Mucosa of descending colon (tissue), 3 donors: ENCODE data around the gene TBXA2R. TPM values are rescaled to one million over a fixed set of nuclear protein-coding genes. Genes with fewer than 3 reads are reported as not detected.
A peak's percentile ranks its signal among the peaks of the same experiment; 100 is the strongest.

Source experiments
- ATAC-seq: fragments of 200-7000 bp; cut with Tn5 transposase; one replicate; pipeline ENCODE4 v1.9.1; 2020; ENCODE audit warnings: mild to moderate bottlenecking, moderate library complexity
- DNase-seq, 3 donors: peaks; one replicate each; pipeline ENCODE4 v3.0.0-alpha.2; 2020
- H3K36me3 ChIP-seq: fragments of 200-600 bp; one replicate; pipeline ENCODE4 v1.8.0; 2021; ENCODE audit warnings: low read depth, mild to moderate bottlenecking
- H3K4me1 ChIP-seq: fragments of 200-600 bp; one replicate; pipeline ENCODE4 v1.8.0; 2021; ENCODE audit warnings: low read depth, mild to moderate bottlenecking
- H3K4me3 ChIP-seq: fragments of 200-600 bp; one replicate; pipeline ENCODE4 v1.8.0; 2021; ENCODE audit warnings: mild to moderate bottlenecking
- H3K9me3 ChIP-seq: fragments of 200-600 bp; one replicate; pipeline ENCODE4 v1.8.0; 2021; ENCODE audit warnings: mild to moderate bottlenecking
- CTCF ChIP-seq: fragments of 200-600 bp; IDR thresholded peaks from one replicate; pipeline ENCODE4 v1.8.0; 2022; ENCODE audit warnings: antibody characterized with exemption, mild to moderate bottlenecking
- intact Hi-C, 2 donors: fragments of 100-400 bp; cut with DNase I in 1 of 2; cut with micrococcal nuclease in 1 of 2; formaldehyde crosslinking; loops; one replicate each; pipeline versions ENCODE4 v1.11.0 to v1.11.1; 2022; cut with DNase I, micrococcal nuclease
- total RNA-seq, 3 donors: library from RNA; stranded (reverse); fragmentation: NEBNext Ultra II Directional in 2 of 3; extraction: Animal tissue kit (Norgen Biotek cat#: 25700) in 2 of 3; gene quantifications; one replicate each; pipeline versions ENCODE4 v1.2.1 to v1.2.4, GENCODE V29; 2021 to 2023
- donor health status: DM: no; HTN: no; CAD: no; lungs with moderate emphysema.
- donor health status: DM: no; HTN: no; CAD: no.
- donor health status: DM: no; HTN: yes; CAD: no.

The TBXA2R gene
- total RNA-seq, 3 donors from 2014 or later, result 0.72 to 2.3 (median 1.1) TPM

GRCh38 chr19:3548606-3549005, 58.1 kb downstream of the TBXA2R start:
- H3K4me1 ChIP-seq, result no peaks in the 10 kb centered on the region
- no peak for TF ChIP-seq CTCF
- ATAC-seq (no peak), DNase-seq (peak in 1 of 3 donors; percentile 37)
- intact Hi-C loops, result loop anchor here in 1 of 2 donors (10.0 kb wide), 1 partner anchor 66 kb away; no protein-coding TSS in a partner anchor
- no peaks in the 10 kb centered on the region for H3K9me3 ChIP-seq
- H3K4me3 ChIP-seq, result no peak overlapping the region
- H3K36me3 ChIP-seq, result no peaks in the 10 kb centered on the region

- Histone ChIP-seq H3K4me3 (no peak overlapping the region), H3K36me3 (no peaks in the 10 kb centered on the region), H3K9me3 (no peaks in the 10 kb centered on the region), H3K4me1 (no peaks in the 10 kb centered on the region)
- no peak for TF ChIP-seq CTCF
- no peak for ATAC-seq
- DNase-seq, result peak in 1 of 3 donors; percentile 61
- intact Hi-C loops, result loop anchor here in 1 of 2 donors (10.0 kb wide), 1 partner anchor 67 kb away; no protein-coding TSS in a partner anchor
Observed at GRCh38 chr19:3547767-3548282, 58.9 kb downstream of the TBXA2R start.

- peak; percentile 19 for TF ChIP-seq CTCF
- DNase-seq (peak in 1 of 3 donors; percentile 52), ATAC-seq (no peak)
- Histone ChIP-seq H3K9me3 (no peaks in the 10 kb centered on the region), H3K4me3 (no peak overlapping the region), H3K4me1 (no peaks in the 10 kb centered on the region), H3K36me3 (no peaks in the 10 kb centered on the region)
- intact Hi-C loops, result loop anchor here in 1 of 2 donors (10.0 kb wide), 1 partner anchor 67 kb away; no protein-coding TSS in a partner anchor
Observed at GRCh38 chr19:3547301-3547731, 59.4 kb downstream of the TBXA2R start.

GRCh38 chr19:3546119-3546518, 60.6 kb downstream of the TBXA2R start:
- ATAC-seq, result no peak
- Histone ChIP-seq H3K36me3 (no peaks in the 10 kb centered on the region), H3K4me3 (no peak overlapping the region), H3K9me3 (no peaks in the 10 kb centered on the region), H3K4me1 (no peaks in the 10 kb centered on the region)
- TF ChIP-seq CTCF, result no peak
- DNase-seq, result no peak
- intact Hi-C loops, result loop anchor here in 1 of 2 donors (10.0 kb wide), 1 partner anchor 69 kb away; no protein-coding TSS in a partner anchor

GRCh38 chr19:3545669-3546034, 61.0 kb downstream of the TBXA2R start:
- H3K4me3 ChIP-seq, result no peak overlapping the region
- intact Hi-C loops, result loop anchor here in 1 of 2 donors (10.0 kb wide), 1 partner anchor 69 kb away; no protein-coding TSS in a partner anchor
- no peak for TF ChIP-seq CTCF
- no peaks in the 10 kb centered on the region for H3K36me3 ChIP-seq
- DNase-seq, result no peak
- no peak for ATAC-seq
- no peaks in the 10 kb centered on the region for H3K9me3 ChIP-seq
- H3K4me1 ChIP-seq, result no peaks in the 10 kb centered on the region
